Left cardiac atrium (tissue), 4 donors: ENCODE data around the gene MAGI2. TPM values are rescaled to one million over a fixed set of nuclear protein-coding genes. Genes with fewer than 3 reads are reported as not detected.

Experiments used
- ATAC-seq, 2 donors: fragments of 200-7000 bp; cut with Tn5 transposase; one replicate each; pipeline ENCODE4 v1.9.1; 2020; ENCODE audit warnings: mild to moderate bottlenecking in 2 of 2, moderate library complexity in 2 of 2
- DNase-seq: peaks from one replicate; pipeline ENCODE4 v3.0.0-alpha.2; 2020
- intact Hi-C, 2 donors: fragments of 100-400 bp; cut with DNase I; formaldehyde crosslinking; loops; one replicate each; pipeline versions ENCODE4 v1.14.1 to v1.15.1; 2022 to 2023
- total RNA-seq, 2 donors: library from RNA; stranded (reverse); fragmentation: NEBNext Ultra II Directional; extraction: Animal tissue kit (Norgen Biotek cat#: 25700); gene quantifications; one replicate each; pipeline ENCODE4 v1.2.1, GENCODE V29; 2021
- donor health status: DM: no; HTN: yes; CAD: no.
- donor health status: DM: no; HTN: yes; CAD: no; lungs with severe emphysema.
- donor health status: DM: yes; HTN: yes; CAD: no.
- donor health status: Dilated cardiomyopathy.

MAGI2 gene
- total RNA-seq, 2 donors from 2014 or later: 7.2 to 8.7 TPM

DNA sequence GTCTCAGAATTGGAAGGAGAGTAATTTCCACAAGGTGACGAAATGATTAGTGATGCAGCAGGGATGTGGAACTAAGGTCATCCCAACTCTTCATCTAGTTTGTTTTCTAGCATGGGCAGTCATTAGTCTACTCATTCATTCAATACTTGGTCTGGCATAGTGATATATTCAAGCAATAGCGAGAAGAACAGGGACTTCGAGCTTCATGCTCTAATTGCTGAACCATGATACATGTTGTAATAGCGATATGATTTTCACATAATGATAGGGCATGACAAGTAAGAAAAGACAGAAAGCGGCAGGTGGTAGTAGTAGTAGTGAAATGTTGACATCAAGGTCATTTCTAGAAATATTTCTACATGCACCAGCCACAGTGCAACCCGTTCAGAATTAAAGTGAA is 1002.8 kb downstream of the MAGI2 start:
- no peak for DNase-seq
- ATAC-seq: no peak
- intact Hi-C loops: no loop called here

DNA sequence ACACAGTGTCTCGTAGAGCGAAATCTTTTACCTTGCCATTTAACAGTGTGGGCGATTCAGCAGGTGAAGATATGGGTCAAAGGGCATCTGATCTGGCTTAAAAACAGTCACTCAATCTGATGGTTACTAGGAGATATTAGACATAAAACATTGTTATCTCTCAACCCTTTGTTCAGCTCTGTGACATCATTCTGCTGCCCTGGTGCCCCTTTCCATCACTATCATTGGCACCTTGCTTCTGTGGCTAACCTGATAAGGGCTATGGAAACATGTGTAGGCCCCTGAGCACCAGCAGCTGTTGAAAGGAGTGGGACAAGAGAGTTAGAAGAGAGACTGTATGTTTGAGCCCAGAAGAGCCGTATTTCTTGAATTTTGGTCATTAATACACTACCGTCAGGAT is 1004.6 kb downstream of the MAGI2 start:
- intact Hi-C loops: no loop called here
- no peak for ATAC-seq
- DNase-seq: no peak

DNA sequence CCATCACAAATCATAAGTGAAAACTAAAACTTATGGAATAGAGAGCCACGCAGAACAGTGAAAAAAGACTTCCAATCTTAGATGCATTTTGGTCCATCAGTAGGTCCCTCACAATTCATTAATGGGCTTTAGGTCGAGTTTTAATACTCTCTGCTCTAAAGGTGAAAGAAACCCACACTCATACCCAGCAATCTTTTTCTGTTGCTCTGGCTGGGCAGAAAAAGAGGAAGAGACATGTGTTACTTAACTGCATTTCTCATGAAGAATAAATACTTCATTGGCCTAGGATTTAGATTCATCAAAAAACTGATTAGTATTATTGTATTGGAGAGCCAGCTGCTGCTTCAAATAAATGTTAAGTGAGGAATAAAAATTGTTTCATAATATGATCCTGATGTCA is 1009.2 kb downstream of the MAGI2 start:
- intact Hi-C loops: no loop called here
- DNase-seq: no peak
- no peak for ATAC-seq

DNA sequence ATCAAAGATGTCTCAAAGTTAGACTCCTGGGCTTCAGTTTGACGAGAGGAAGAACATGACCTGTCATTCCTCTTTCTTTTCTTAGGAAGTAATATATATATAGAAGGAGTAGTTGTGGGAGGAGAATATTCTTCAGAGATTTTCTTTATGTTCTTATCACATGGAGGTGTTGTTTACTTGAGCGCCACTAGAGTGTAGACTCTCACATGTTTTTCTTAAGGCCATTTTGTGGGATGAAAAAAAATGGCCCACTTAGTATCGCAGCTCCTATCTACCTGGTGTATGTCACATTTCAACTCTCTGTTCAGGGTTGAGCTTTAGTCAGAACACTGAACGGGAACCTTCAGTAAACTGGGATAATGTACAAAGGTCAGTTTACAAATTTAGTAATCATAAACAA is 1009.7 kb downstream of the MAGI2 start:
- no peak for DNase-seq
- intact Hi-C loops: no loop called here

DNA sequence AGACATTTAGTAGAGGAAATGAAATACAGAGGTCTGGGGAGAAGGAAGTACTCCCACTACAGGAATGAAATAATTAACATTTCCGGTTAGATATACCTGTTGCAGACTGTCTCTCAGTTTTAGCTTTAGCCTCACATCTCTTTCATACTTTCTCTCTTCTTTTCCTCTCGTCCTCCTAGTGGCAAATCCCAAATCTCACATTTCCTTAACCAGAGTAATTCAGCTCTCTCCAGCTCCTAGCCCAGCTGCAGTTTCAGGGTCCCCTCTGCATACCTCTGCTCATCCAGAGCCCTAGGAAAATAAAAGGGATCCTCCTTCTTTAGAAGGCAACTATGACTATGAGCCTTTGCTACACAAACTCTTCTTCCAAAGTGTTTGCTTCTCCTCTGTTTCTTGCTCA is 1011.7 kb downstream of the MAGI2 start:
- ATAC-seq (no peak), DNase-seq (no peak)
- intact Hi-C loops: no loop called here

More for the DNA sequence above, 1009.7 kb downstream of the MAGI2 start:
- no peak for ATAC-seq

DNA sequence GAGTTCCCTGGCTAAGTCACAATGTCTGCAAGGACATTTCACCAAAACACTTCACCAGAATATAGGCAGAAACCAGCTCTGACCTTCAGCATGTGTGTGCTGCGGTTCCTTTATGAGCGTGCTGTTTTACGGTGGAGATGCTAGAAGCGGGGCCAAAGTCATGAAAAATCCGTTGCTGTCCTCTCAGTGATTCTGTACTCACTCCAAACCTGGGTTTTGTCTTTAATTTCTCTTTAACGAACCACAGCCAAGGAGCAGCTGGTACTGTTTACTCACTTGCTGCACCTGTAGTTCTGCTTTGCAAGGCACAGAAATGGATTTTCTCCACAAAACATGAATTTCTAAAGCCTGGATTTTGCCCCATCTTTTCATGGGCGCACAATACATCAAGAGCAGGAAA is 1015.0 kb downstream of the MAGI2 start:
- no peak for DNase-seq
- intact Hi-C loops: no loop called here

DNA sequence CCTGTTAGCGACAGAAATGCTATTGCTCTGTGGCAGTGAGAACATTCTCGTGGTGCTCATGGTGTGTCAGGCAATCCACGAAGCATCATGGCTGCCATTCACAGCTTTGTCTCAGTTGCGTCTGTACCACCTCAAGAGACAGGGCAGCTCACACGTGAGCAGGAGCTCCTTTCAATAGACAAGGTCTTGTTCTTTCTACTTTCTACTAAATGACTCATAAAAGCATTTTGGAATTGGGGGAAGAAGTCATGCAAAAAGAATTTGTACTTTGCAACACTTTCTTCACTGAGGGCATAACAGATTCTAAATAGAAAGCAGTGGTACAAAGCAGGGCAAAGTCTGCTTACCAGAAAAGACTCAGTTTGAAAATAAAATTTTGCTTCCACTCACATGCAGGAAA is 1016.3 kb downstream of the MAGI2 start:
- intact Hi-C loops: no loop called here

More for the DNA sequence above, 1015.0 kb downstream of the MAGI2 start:
- no peak for ATAC-seq

DNA sequence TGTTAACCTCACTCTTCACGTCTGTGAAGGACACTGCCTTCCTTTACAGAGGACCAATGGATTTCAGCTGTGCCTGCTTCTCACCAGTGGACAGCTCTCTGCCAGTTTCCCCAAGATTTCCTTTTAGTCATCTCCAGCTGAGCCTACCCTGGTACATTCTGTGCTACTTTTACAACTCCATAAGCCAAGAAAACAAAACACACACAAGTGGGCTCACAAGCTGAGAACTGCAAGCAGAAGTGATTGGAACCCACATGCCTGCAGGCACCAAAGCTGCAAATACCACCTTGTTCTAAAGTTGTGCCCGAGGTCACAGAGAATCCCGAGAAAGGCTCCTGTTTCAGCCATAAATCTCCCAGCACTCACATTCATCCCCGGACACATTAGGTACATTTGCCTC is 1018.1 kb downstream of the MAGI2 start:
- intact Hi-C loops: no loop called here
- ATAC-seq: no peak
- no peak for DNase-seq

More for the DNA sequence above, 1016.3 kb downstream of the MAGI2 start:
- no peak for DNase-seq
- peak in 1 of 2 donors; percentile 52 for ATAC-seq

DNA sequence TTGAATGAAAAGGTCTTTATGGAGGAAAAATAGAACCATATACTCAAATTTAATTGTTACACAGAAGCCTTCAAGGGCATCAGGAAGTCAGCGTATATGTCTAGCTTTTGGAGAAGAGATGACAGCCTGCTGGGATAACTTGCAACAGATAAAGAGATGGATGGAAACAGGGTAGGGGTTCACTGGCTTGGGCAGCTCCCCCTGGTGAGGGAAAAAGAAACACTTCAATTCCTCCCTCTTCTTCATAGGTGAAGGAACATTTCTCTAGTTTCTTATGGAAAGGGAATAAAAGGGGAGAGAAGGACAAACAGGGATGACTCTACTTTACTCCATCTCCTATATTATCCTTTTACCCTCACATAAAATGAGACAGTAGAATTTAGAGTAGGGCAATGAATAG is 1019.2 kb downstream of the MAGI2 start:
- DNase-seq (no peak), ATAC-seq (no peak)
- intact Hi-C loops: no loop called here

DNA sequence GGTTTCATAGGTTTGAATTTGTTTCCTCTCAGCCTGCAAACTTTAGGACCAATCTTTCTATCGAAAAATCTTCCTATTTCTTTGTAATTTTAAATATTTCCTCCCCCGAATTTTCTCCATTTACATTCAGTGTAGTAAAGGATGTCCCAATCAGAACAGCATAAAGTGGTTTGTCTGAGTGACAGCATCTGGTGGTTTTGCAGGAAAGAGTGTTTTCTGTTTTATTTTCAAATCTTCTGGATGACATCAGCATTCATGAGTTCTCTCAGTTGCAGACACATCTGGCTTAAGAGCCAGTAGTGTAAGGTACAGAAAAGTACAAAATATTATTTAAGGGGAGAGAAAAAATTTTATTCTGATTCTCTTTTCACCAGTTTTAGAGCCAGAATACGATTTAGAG is 1020.0 kb downstream of the MAGI2 start:
- DNase-seq: no peak
- intact Hi-C loops: no loop called here
- ATAC-seq: no peak

DNA sequence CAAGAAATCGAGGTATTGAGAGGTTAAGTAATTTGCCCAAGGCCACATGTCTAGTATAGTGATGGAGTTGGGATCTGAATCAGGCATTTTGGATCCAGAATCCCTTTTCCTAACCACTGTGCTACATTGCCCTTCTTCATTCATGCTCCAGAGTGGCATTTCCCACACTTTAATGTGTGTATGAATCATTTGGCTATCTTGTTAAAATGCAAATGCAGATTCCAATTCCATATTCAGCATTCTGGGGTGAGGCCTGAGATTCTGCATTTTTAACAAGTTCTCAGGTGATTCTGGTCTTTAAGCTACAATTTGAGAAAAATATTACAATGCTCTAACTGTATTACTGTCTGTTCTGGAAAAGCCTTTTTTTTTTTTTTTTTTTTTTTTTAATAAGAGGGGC is 1023.6 kb downstream of the MAGI2 start:
- DNase-seq (no peak), ATAC-seq (no peak)
- intact Hi-C loops: no loop called here

DNA sequence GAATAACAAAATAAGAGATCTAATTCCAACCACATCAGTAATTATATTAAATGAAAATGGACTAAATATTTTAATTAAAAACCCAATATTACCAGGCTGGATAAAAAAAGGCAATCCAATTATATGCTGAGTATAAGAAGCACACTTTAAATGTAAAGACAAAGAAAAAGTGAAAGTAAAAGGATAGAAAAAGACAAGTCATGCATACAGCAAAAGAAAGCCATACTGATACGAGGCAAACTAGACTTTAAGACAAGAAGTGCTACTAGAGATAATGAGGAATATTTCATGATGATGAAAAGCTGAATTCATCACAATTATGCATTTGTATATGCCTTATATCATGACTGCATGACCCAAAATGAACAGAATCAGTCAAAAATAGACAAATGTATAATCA is 1026.3 kb downstream of the MAGI2 start:
- ATAC-seq (no peak), DNase-seq (no peak)
- intact Hi-C loops: no loop called here

DNA sequence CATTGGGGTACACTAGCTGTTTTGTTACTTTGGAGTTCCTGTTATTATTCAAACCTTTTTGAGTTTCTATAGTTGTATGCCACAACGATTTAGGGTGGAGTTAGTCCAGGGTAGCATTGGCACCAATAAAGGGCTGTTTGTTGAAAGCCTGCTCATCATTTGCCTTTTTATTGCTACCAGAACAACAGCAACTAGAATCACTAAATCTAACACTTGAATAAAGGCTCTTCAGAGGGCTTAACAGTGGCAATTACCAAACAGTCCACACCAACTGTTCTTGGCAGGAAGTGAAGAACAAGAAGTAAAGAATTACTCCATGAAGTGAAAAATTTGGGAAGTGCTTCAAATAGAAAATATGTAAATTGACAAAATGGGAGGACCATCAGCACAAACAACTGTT is 1033.5 kb downstream of the MAGI2 start:
- DNase-seq: no peak
- no peak for ATAC-seq
- intact Hi-C loops: no loop called here

DNA sequence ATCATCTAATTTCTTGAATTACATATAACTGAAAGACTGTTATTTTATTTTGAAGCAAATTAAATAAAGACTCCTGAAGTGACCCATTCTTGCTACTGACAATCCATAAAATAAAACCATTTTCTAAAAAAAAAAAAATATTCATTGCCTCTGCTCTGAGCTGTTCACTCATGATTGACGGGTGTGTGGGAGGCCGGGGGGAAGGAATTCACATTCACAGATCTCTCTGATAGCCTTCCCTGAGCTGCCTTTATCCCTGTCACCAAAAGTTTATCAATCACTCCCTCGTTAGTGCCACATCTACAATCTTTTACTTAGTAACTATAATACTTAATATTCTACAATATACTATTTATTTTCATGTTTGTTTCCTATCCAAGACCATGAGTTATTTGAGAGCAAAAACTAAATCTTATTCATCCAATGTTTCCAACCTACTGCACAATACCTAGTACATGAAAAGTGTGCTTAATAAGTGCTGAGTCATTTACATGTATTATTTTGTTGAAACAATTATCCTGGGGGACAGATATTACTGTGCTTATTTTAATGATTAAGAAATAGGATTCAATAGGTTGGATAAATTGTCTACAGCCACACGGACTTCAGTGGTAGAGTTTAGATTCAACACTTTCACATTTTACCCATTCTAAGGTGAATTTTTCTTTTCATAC is 1036.2 kb downstream of the MAGI2 start:
- ATAC-seq (no peak), DNase-seq (no peak)
- intact Hi-C loops: no loop called here

DNA sequence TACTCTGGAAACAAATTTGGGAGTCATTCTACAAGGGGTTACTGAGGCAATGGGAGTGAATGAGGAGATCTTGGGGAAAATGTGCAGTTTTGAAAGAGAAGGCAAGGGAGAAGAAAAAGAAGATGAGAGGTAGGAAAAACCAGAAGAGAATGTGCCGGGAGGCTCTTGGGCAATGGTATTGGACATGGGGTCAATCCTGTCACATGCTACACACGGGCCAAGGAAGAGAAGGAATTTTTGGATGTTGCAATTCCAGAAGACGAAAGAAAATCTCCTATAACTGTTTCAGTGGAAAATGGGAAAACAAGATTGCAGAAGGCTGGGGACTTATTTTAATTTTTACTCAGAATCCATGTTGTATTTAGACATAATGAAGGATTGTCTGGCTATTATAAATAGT is 1039.9 kb downstream of the MAGI2 start:
- no peak for DNase-seq
- intact Hi-C loops: no loop called here
- no peak for ATAC-seq

DNA sequence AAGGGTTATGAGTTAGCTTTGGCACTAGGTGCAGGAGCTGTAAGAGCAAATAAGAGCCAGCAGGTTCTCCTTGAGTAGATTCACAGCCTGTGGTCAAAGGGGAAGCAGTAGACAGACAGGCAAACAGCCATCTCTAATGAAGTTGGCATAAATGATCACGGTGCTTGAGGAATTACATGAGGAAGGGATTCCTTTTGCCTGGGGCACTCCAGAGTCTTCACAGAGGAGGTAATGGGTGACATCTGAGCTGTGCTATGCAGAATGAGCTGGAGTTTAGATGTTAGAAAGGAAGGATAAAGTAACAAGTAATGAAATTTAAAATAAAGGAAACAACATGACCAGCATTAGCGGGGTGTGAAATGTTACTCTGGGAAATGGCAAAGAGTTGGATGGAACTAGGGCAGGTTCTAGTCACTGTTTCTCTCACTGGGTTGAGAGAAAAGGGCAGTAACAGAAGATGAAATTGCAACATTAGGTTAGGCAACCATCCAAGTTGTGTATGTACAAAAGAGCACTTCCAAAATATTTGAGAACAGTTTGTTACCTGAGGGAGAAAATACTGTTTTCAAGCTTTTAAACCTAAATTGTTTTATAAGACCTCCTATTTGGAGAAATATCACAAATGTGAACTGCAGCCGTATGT is 1041.1 kb downstream of the MAGI2 start:
- DNase-seq (no peak), ATAC-seq (no peak)
- intact Hi-C loops: no loop called here

DNA sequence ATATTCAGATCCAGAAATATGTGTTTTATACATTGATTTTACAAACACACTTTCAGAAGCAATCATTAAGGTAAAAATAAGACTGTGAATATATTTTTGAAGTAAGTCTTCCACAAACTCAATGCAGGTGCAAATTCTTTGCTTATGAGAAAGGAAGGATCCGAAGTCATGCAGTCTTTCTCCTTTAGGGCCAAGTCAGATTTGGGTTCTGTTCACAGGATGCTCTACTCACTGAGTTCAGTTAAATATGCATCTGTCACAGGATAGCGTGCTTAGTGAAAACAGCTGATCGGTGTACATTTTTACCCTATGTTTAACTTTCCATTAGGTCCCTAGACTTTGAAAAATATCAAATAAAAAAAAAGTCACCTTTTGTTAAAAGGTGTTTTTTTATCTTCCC is 1046.4 kb downstream of the MAGI2 start:
- DNase-seq (no peak), ATAC-seq (no peak)
- intact Hi-C loops: no loop called here

DNA sequence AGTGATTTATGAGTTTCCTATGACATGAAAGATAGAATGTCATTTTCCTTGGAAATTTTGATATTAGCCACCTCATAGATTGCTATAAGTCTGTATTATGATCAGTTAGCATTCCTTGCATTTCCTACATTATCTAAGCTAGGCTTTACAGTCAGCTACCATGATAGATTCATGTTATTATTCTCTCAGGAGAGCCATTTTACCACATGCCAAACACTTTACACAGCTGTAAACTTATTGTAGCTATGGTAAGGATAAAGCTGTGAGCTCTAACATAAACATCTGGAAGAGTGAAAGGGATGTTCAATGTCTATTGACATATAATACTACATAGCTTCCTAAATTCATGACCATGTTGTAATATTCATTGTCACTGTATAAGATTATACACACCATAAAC is 1046.9 kb downstream of the MAGI2 start:
- DNase-seq: no peak
- intact Hi-C loops: no loop called here
- ATAC-seq: no peak

DNA sequence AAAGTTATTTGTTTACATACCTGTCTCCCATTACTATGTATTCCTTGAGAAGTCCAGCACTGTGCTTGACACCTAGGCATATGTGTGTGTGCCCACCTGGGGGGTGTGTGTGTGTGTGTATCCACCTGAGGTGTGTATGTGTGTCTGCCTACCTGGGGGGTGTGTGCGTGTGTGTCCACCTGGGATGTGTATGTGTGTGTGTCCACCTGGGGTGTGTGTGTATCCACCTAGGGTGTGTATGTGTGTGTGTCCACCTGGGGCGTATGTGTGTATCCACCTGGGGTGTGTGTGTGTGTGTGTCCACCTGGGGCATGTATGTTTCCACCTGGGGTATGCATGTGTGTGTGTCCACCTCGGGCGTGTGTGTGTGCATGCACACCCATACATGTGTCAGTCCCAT is 1051.4 kb downstream of the MAGI2 start:
- intact Hi-C loops: no loop called here
- ATAC-seq (no peak), DNase-seq (no peak)

DNA sequence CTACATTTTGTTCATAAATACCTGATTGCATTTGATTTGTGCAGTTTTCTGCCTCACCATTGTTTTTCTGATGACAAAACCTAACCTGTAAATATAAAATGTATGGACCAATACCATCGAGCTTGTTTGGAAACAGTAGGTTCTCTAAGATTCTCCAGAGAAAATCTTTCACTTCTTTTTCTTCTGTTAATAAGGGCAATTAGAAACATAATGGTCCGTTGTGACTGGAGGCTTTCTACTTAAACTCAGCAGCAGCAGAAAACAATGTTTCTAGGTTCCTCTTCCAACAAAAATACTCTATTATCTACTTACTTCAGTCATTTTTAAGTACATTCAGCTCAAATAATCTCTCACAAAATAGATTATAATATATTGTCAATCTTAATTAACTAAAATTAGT is 1053.4 kb downstream of the MAGI2 start:
- ATAC-seq (no peak), DNase-seq (no peak)
- intact Hi-C loops: no loop called here

DNA sequence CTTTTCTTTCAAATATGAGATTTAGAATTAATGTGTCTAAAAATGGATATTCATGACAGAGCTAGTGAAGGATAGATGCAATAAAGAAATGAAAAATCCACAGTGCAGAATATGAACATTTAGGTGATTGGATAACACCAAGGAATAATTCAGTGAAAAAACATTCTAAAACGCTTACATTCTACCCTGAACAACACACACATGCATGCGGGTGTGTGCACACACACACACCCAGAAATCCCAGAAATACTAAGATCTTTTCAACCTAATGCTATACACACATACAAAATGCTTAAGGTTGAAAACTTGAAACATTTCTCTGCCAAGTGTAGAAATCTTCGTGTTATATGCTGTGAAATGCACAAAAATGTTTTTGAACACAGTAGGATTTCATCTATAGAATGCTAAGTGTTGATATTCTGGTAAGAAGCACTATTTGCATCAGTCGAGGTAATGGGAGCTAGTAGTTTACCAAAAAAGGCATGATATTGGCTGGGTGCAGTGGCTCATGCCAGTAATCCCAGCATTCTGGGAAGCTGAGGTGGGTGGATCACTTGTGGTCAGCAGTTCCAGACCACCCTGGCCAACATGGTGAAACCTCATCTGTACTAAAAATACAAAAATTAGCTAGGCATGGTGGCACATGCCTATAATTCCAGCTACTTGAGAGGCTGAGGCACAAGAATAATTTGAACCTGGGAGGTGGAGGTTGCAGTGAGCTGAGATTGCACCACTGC is 1054.3 kb downstream of the MAGI2 start:
- ATAC-seq (no peak), DNase-seq (no peak)
- intact Hi-C loops: no loop called here
